ENCODE results near the gene ELFN1.

DNA sequence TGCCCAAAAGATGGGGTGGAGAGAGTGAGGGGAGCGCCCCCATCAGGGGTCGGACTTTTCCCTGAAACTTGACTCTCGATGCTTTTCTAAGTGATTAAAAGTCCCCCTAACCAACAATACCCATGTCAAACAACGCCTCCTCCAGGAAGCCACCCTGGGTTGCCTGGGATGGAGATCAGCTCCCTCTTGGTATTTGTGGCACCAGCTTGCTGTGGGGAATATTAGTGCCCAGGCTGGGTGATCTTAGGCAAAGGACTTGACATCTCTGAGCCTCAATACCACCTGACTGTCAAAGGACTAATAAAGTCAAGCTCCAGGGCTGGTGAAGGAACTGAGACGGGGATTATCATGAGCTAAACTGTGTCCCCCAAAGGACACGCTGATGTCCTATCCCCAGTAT lies 18.2 kb upstream of the ELFN1 start:
- TF ChIP-seq, protein P1, sequence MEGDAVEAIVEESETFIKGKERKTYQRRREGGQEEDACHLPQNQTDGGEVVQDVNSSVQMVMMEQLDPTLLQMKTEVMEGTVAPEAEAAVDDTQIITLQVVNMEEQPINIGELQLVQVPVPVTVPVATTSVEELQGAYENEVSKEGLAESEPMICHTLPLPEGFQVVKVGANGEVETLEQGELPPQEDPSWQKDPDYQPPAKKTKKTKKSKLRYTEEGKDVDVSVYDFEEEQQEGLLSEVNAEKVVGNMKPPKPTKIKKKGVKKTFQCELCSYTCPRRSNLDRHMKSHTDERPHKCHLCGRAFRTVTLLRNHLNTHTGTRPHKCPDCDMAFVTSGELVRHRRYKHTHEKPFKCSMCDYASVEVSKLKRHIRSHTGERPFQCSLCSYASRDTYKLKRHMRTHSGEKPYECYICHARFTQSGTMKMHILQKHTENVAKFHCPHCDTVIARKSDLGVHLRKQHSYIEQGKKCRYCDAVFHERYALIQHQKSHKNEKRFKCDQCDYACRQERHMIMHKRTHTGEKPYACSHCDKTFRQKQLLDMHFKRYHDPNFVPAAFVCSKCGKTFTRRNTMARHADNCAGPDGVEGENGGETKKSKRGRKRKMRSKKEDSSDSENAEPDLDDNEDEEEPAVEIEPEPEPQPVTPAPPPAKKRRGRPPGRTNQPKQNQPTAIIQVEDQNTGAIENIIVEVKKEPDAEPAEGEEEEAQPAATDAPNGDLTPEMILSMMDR (IDR thresholded peaks at IDR 0.05; ENCODE audit: extremely low read depth in 1 of 2, insufficient read depth in 1 of 2, low read depth in 1 of 2, low read length in 2 of 2), result no peak
- TF ChIP-seq POLR2A (IDR thresholded peaks at IDR 0.05; ENCODE audit: low read depth, low read length), result no peak
- TF ChIP-seq, protein P2, sequence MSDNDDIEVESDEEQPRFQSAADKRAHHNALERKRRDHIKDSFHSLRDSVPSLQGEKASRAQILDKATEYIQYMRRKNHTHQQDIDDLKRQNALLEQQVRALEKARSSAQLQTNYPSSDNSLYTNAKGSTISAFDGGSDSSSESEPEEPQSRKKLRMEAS (IDR thresholded peaks at IDR 0.05; ENCODE audit: insufficient read depth, insufficient read length), result no peak
- no peak for TF ChIP-seq EZH2 (IDR thresholded peaks at IDR 0.05; ENCODE audit: borderline replicate concordance, low read depth, low read length, severe bottlenecking)
- TF ChIP-seq POLR2AphosphoS5 (IDR thresholded peaks at IDR 0.05; ENCODE audit: insufficient read depth, low read depth, low read length), result no peak
- no peak for TF ChIP-seq FOS (IDR thresholded peaks at IDR 0.05; ENCODE audit: borderline replicate concordance, insufficient read depth, low read length)
- no peak for TF ChIP-seq MYC (IDR thresholded peaks at IDR 0.05; ENCODE audit: low read depth, low read length)

Measured in endothelial cell of umbilical vein (primary cell).